Subcutaneous adipose tissue (tissue), 4 donors: Measurements from ENCODE around the gene GALNT12. TPM values are rescaled to one million over a fixed set of nuclear protein-coding genes. Genes with fewer than 3 reads are reported as not detected.

Experiments
- total RNA-seq, 4 donors: library from RNA; depleted of rRNA; stranded (reverse); fragments of >200 nt; gene quantifications; one replicate each; pipeline ENCODE4 v1.1.0, GENCODE V29; 2016
- TF ChIP-seq, protein P1 (sequence below): fragments of 450-650 bp; IDR thresholded peaks from one replicate; pipeline ENCODE4 v1.5.1; 2016; ENCODE audit warnings: low read depth, mild to moderate bottlenecking, control low read depth, antibody characterized with exemption, moderate library complexity

Gene GALNT12
- total RNA-seq, 4 donors from 2014 or later = 1.9 to 8.5 (median 3.7) TPM

- TF ChIP-seq, protein P1, sequence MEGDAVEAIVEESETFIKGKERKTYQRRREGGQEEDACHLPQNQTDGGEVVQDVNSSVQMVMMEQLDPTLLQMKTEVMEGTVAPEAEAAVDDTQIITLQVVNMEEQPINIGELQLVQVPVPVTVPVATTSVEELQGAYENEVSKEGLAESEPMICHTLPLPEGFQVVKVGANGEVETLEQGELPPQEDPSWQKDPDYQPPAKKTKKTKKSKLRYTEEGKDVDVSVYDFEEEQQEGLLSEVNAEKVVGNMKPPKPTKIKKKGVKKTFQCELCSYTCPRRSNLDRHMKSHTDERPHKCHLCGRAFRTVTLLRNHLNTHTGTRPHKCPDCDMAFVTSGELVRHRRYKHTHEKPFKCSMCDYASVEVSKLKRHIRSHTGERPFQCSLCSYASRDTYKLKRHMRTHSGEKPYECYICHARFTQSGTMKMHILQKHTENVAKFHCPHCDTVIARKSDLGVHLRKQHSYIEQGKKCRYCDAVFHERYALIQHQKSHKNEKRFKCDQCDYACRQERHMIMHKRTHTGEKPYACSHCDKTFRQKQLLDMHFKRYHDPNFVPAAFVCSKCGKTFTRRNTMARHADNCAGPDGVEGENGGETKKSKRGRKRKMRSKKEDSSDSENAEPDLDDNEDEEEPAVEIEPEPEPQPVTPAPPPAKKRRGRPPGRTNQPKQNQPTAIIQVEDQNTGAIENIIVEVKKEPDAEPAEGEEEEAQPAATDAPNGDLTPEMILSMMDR = no peak
These were observed 16.4 kb upstream of the GALNT12 start for GRCh38 chr9:98790842-98791607.

DNA sequence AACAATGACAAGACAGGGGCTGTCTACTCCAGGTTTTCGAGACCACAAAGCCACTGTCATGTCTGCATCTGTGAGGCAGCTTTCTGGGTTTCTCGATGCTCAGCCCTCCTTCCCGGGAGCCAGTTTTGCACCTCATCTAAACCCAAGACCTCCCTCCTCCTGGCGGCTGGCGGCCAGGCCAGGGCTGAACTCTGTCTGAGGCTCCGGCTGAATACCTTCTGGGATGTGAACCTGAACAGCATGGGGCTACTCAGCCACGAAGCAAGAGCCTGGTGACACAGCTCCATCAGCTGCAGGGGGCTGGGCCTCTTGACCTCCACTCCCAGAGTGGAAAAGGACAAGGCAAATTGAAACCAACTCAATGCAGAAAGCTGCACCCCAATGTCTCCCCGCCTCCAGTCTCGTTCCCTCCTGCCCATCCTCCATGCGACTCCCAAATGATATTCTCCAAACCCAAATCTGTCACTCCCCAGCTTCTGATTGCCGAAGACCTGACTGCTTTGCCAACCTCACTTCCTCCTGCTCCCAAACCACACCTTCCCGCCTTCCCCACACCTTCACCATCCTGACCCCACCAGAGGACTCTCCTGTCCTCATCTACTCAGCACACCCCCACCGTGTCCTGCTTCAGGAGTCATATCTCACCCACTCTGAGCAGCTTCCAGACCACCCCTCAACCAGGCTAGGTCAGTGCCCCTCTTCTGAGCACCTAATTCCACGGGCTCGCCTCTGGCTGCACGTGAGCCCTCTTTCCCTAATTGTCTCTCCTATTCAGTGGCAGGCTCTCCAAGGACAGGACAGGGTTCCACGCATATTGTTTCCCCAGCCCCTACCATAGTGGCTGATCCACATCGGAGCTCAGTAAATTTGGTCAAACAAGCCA, 15.6 kb upstream of the GALNT12 start:
- TF ChIP-seq, protein P1 = no peak

DNA sequence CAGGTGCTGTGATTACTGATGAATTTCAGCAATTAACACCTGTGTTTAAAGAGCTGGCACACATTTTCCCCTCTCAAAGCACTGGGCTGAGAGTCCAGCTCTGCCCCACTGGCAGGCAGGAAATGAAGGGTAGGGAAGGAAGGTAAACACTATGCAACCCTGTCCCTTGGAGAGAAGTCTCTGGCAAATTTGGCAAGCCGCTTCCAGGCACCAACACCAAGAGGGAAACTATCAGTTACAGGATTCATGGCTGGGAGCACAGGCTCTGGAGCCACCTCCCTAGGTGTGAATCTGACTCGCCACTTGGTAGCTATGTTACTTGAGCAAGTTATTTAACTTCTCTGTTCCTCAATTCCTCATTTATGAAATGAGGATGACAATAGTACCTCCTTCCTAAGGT, 14.4 kb upstream of the GALNT12 start:
- TF ChIP-seq, protein P1 = no peak

DNA sequence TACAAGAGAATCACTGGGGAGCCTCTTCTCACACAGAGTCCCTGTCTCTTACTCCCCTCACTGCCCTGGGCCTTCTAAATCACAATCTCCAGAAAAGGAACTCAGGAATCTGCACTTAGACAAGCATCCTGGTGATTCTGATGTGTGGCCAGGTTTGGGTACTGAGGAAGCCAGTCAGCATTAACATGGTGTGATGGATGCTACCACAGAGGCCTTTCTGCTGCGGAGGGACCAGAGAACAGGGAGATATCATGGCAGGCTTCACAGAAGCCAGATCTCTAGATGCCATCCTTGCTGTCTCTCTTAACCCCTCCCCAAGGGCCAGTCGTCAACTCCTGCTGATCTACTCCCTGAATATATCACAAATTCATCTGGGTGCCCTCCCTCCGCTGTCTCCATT, 12.7 kb upstream of the GALNT12 start:
- TF ChIP-seq, protein P1 = no peak

DNA sequence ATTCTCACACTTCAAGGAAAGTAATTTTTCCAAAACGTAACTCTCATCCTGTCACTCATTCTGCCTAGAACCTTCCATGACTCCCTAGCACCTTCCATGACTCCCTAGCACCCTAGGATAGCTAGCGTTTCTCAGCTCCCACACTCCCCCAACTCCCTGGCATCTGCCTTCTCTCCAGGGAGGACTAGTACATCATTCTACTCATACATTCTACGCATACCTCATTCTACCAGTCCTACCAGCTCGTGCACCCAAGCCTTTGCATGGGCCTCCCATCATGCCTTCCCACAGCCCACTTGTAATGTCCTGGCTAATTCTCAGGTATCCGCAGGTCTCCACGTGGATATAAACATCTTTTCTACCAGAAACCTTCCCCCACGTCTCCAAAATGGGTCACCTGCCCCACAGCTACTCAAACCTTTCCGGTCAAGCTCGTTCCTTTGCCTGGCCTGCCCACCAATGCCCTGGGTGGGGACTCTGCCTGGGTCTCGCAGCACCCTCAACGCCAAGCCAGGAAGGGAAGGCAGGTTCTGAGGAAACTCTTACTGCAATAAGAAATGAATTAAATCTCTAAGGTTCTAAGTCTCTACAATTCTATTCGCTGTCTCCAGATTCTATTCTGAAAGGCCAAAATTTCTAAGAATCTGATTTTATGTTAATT, 12.0 kb upstream of the GALNT12 start:
- TF ChIP-seq, protein P1 = no peak

- TF ChIP-seq, protein P1 = no peak
These were observed 11.5 kb upstream of the GALNT12 start for GRCh38 chr9:98795970-98796363.
